ENCODE measurements around the gene XPR1.
A peak's percentile ranks its signal among the peaks of the same experiment; 100 is the strongest.

Gene XPR1

GRCh38 chr1:180631766-180632325 is at the start of gene XPR1:
Gene XPR1, plus strand, starts transcription at chr1:180632022. Its CDS starts 180 bp downstream, at chr1:180632202.
- DNase-seq: peak; percentile 98

GRCh38 chr1:180584869-180585268 is 47.0 kb upstream of the XPR1 start:
- no peak for DNase-seq

- DNase-seq: no peak
Measured at GRCh38 chr1:180585994-180586359, 45.8 kb upstream of the XPR1 start.

GRCh38 chr1:180586671-180587155 is 45.1 kb upstream of the XPR1 start:
- peak; percentile 44 for DNase-seq

- DNase-seq: no peak
Measured at GRCh38 chr1:180588121-180588520, 43.7 kb upstream of the XPR1 start.

- no peak for DNase-seq
Measured at GRCh38 chr1:180590889-180591288, 40.9 kb upstream of the XPR1 start.

- no peak for DNase-seq
Measured at GRCh38 chr1:180593382-180593781, 38.4 kb upstream of the XPR1 start.

- no peak for DNase-seq
Measured at GRCh38 chr1:180594723-180595122, 37.1 kb upstream of the XPR1 start.

GRCh38 chr1:180595966-180596365 is 35.9 kb upstream of the XPR1 start:
- DNase-seq: no peak

GRCh38 chr1:180597520-180597919 is 34.3 kb upstream of the XPR1 start:
- no peak for DNase-seq

GRCh38 chr1:180598333-180598974 is 33.4 kb upstream of the XPR1 start:
- DNase-seq: no peak

- DNase-seq: no peak
Measured at GRCh38 chr1:180600343-180600742, 31.5 kb upstream of the XPR1 start.

GRCh38 chr1:180601512-180601911 is 30.3 kb upstream of the XPR1 start:
- DNase-seq: no peak

- DNase-seq: no peak
Measured at GRCh38 chr1:180603223-180603849, 28.5 kb upstream of the XPR1 start.

- DNase-seq: no peak
Measured at GRCh38 chr1:180603850-180604226, 28.0 kb upstream of the XPR1 start.

- no peak for DNase-seq
Measured at GRCh38 chr1:180606155-180606554, 25.7 kb upstream of the XPR1 start.

- no peak for DNase-seq
Measured at GRCh38 chr1:180609643-180610555, 21.9 kb upstream of the XPR1 start.

- no peak for DNase-seq
Measured at GRCh38 chr1:180610556-180611015, 21.2 kb upstream of the XPR1 start.

- DNase-seq: no peak
Measured at GRCh38 chr1:180611016-180611930, 20.5 kb upstream of the XPR1 start.

- no peak for DNase-seq
Measured at GRCh38 chr1:180612632-180613031, 19.2 kb upstream of the XPR1 start.

- no peak for DNase-seq
Measured at GRCh38 chr1:180614730-180615129, 17.1 kb upstream of the XPR1 start.
